ENCODE results near the gene SLC15A1. TPM values are rescaled to one million over a fixed set of nuclear protein-coding genes. Genes with fewer than 3 reads are reported as not detected.

SLC15A1 gene
- total and polyA plus RNA-seq, 12 donors, result 0.01 TPM; not detected in 11

- intact Hi-C loops (cut with DNase I), result no loop called here
- Histone ChIP-seq H3K4me1 (no peaks in the 10 kb centered on the region), H3K4me3 (no peak overlapping the region), H3K27ac (no peak overlapping the region), H3K27me3 (peaks cover 0 to 11% (median 0%) of the 10 kb centered on the region in 7 donors), H3K36me3 (no peaks in the 10 kb centered on the region), H3K9me3 (no peaks in the 10 kb centered on the region)
- ATAC-seq (no peak), DNase-seq (no peak)
- TF ChIP-seq CTCF (IDR thresholded peaks at IDR 0.05), result no peak
- 78 to 80% methylated on average over 15 of the region's 15 CpGs for WGBS, 2 donors
Measured at GRCh38 chr13:98775386-98775785, 22.9 kb upstream of the SLC15A1 start.

GRCh38 chr13:98774776-98775175, 22.3 kb upstream of the SLC15A1 start:
- intact Hi-C loops (cut with DNase I), result no loop called here

GRCh38 chr13:98773921-98774320, 21.4 kb upstream of the SLC15A1 start:
- no peak for DNase-seq
- H3K9me3 ChIP-seq, result no peaks in the 10 kb centered on the region
- 83 to 87% methylated on average over 20 of the region's 20 CpGs for WGBS, 2 donors
- H3K27me3 ChIP-seq, result peaks cover 0 to 6% (median 0%) of the 10 kb centered on the region in 7 donors
- ATAC-seq, result peak in 1 of 8 donors; percentile 25
- H3K4me1 ChIP-seq, result no peaks in the 10 kb centered on the region
- intact Hi-C loops (cut with DNase I), result no loop called here
- no peak overlapping the region for H3K27ac ChIP-seq
- no peak overlapping the region for H3K4me3 ChIP-seq
- no peaks in the 10 kb centered on the region for H3K36me3 ChIP-seq
- no peak for TF ChIP-seq CTCF (IDR thresholded peaks at IDR 0.05)

More at GRCh38 chr13:98774776-98775175, 22.3 kb upstream of the SLC15A1 start:
- Histone ChIP-seq H3K27me3 (peaks cover 0 to 11% (median 0%) of the 10 kb centered on the region in 7 donors), H3K4me3 (no peak overlapping the region), H3K27ac (no peak overlapping the region), H3K36me3 (no peaks in the 10 kb centered on the region), H3K9me3 (no peaks in the 10 kb centered on the region), H3K4me1 (no peaks in the 10 kb centered on the region)
- WGBS, 2 donors, result 94 to 97% methylated on average over 9 of the region's 9 CpGs
- DNase-seq (no peak), ATAC-seq (no peak)
- TF ChIP-seq CTCF (IDR thresholded peaks at IDR 0.05), result no peak

GRCh38 chr13:98772794-98773452, 20.5 kb upstream of the SLC15A1 start:
- peaks cover 0 to 4% (median 0%) of the 10 kb centered on the region in 7 donors for H3K27me3 ChIP-seq
- ATAC-seq (no peak), DNase-seq (no peak)
- 74 to 81% methylated on average over 12 of the region's 12 CpGs for WGBS, 2 donors
- H3K4me3 ChIP-seq, result no peak overlapping the region
- no peaks in the 10 kb centered on the region for H3K9me3 ChIP-seq
- intact Hi-C loops (cut with DNase I), result no loop called here
- H3K36me3 ChIP-seq, result no peaks in the 10 kb centered on the region
- no peaks in the 10 kb centered on the region for H3K4me1 ChIP-seq
- no peak for TF ChIP-seq CTCF (IDR thresholded peaks at IDR 0.05)
- H3K27ac ChIP-seq, result no peak overlapping the region
